Activated naive CD4-positive, alpha-beta T cell treated with anti-CD3 and anti-CD28 coated beads, Interleukin-2, amount 50 U/mL, for 24 hours (primary cell): ENCODE results near the gene UQCRH.
"Not testable (repeated sequence)": the region's sequence is repeated elsewhere in the genome, so short reads cannot be mapped to it uniquely, and the experiment has no call there.

Source experiments
- H3K27ac Mint-ChIP-seq: one replicate; pipeline ENCODE4 v1.8.0; 2021; ENCODE audit warnings: mild to moderate bottlenecking, mixed read lengths
- H3K27me3 Mint-ChIP-seq: one replicate; pipeline ENCODE4 v1.8.0; 2021; ENCODE audit warnings: mixed read lengths
- H3K36me3 Mint-ChIP-seq: one replicate; pipeline ENCODE4 v1.8.0; 2021; ENCODE audit warnings: mixed read lengths
- H3K4me1 Mint-ChIP-seq: one replicate; pipeline ENCODE4 v1.8.0; 2021; ENCODE audit warnings: mixed read lengths
- H3K4me3 Mint-ChIP-seq: one replicate; pipeline ENCODE4 v1.8.0; 2021; ENCODE audit warnings: mild to moderate bottlenecking, mixed read lengths
- H3K9me3 Mint-ChIP-seq: one replicate; pipeline ENCODE4 v1.8.0; 2021; ENCODE audit warnings: mixed read lengths

The UQCRH gene

DNA sequence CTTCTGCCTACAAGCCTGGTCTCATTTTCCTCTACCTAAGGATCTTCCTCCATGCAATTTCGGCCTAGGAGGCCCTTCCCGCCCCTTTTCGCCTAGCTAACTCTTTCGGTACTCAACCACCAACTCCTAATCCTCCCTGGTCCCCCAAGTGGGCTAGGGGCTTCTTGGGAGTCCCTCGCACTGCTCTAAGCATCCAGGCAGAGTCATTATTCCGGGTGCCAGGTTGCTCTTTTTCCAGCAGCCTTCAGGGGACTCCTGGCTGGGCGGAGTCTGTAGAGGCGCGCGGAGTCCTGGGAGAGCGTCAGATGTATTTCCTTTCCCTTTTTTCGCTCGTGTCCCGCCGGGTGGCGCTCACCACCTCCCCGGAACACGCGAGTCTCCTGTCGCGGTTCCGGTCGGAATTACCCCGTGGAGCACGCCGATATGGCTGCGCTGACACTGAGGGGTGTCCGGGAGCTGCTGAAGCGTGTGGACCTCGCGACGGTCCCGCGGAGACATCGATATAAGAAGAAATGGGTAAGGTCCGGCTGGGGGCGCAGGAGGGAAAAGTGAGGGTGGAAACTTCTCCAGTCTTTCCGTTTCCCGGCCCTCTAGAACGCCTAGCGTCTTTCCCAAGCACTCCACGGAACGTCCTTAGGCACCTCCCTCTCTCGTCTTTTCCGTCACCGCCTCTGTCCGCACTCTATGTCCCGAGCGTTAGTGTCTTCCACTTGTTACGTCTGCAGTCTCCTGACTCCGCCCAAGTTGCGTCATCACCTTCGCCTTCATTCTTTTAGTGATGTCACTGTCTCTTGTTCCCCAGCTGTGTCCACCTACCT lies 37.1 kb downstream of the UQCRH start, which contains the start of gene NSUN4:
NSUN4 (plus strand) TSS at position 404 of the 818 bp plus-strand sequence; CDS start at position 424, 20 bp downstream.
- H3K4me1 Mint-ChIP-seq = peaks cover 49% of the 10 kb centered on the region

DNA sequence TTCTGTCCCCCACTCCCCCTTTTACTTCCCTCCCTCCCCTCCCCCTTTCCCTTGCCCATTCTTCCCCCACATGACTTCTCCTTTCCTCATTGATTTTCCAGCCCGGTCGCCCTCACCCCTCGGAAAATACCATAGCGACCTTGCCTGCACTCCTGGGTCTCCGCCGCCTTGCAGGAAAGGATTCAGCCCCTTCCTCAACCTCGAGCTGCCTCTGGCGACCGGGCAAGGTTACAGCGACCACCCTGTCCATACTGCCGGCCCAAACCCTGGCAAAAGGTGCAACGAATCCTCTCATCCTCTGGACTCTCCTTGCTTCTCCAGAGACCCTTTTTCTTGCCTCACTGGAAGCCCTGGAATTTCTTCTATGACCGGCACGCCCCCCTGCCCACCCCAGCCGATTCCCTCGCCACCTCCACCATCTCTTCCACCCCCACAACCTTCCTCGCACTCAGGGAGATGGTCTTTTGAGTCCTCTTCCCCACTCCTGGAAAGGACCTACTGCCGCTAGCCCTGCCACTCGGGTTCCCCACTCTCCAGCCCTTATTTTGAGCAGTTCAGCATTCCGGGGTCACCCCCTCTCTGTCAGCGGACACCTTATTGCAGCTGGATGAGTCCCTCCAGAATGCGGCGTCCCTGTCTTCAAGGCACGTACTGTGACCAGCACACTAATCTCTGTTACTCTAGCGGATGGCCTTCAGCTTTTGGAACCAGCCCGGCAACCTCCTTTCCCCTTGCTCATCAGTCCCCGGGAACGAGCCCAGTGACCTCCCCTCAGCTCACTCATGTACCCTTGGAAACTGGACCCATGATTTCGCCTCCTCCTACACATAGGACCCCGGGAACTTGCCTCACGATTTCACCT lies 38.0 kb downstream of the UQCRH start:
- H3K27me3 Mint-ChIP-seq = no peaks in the 10 kb centered on the region
- no peaks in the 10 kb centered on the region for H3K9me3 Mint-ChIP-seq
- H3K4me3 Mint-ChIP-seq = peak overlapping the region; percentile 100
- H3K4me1 Mint-ChIP-seq = peaks cover 49% of the 10 kb centered on the region
- peaks cover 17% of the 10 kb centered on the region for H3K36me3 Mint-ChIP-seq
- H3K27ac Mint-ChIP-seq = peak overlapping the region; percentile 100

More for the DNA sequence above, 37.1 kb downstream of the UQCRH start, which contains the start of gene NSUN4:
- peak within 1 kb of the TSS; percentile 100 for H3K27ac Mint-ChIP-seq
- no peaks in the 10 kb centered on the region for H3K9me3 Mint-ChIP-seq
- peak within 1 kb of the TSS; percentile 100 for H3K4me3 Mint-ChIP-seq
- no peaks in the 10 kb centered on the region for H3K27me3 Mint-ChIP-seq
- H3K36me3 Mint-ChIP-seq = peaks cover 17% of the 10 kb centered on the region

DNA sequence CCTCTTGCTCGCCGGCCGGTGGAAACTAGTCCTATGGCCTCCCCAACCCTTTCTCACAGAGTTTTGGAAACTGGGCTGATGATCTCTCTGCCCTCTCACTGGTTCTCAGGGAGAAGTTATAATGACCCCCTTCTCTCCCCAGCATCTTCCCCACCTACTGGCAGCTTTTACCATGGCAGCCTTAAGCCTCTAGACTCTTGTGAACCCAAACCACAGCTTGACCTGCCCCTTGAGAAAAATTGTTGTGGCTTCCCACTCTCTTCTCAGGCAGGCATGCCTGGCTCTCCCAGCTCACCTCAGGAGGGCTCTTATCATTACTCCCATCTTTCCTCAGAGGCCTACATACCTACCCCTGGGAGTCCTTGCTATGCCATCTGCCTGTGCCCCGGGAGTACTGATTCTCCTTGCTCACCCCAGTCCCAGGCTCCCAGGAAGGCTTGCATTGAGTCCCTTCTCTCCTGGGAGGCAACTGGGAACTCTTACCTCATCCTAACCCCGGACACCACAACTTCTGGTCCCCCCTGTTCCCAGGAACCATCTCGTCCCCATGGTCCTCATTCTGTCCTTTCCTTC lies 38.7 kb downstream of the UQCRH start:
- Mint-ChIP-seq H3K27ac (peak overlapping the region; percentile 100), H3K4me3 (peak overlapping the region; percentile 100), H3K27me3 (no peaks in the 10 kb centered on the region), H3K9me3 (no peaks in the 10 kb centered on the region), H3K4me1 (peaks cover 53% of the 10 kb centered on the region), H3K36me3 (peaks cover 17% of the 10 kb centered on the region)

DNA sequence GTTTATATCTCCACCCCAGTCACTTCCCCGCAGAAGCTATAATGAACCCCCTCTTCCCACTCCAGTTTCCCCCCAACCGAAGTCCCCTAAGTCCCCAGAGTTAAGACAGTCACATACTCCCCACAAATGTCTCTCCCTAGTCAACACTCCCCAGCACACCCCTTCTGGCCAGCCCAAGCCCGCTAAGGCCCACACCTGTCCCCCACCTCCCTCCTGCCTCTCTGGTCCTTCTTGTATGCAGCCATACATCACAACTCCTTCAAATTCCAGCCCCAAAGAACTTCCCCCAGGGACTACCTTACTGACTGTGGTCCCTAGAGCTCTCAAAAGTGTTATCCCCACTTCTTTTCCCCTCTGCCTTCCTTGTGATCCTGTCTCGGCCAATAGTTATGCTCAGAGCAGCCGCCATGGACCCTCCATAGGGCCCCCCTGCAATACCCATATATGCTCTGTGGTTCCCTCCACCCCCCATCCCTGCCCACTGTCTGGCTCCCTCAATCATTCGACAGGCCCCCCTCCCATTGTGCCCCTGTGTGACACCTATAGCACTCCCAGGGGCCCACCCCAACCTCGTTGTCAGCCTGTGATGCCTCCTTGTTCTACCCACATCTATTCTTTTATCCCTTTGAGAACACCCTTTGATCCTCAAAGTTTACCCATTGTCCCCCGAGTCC lies 39.3 kb downstream of the UQCRH start:
- Mint-ChIP-seq H3K4me3 (peak overlapping the region; percentile 100), H3K27me3 (no peaks in the 10 kb centered on the region), H3K4me1 (peaks cover 58% of the 10 kb centered on the region), H3K9me3 (no peaks in the 10 kb centered on the region), H3K36me3 (peaks cover 17% of the 10 kb centered on the region), H3K27ac (peak overlapping the region; percentile 100)

DNA sequence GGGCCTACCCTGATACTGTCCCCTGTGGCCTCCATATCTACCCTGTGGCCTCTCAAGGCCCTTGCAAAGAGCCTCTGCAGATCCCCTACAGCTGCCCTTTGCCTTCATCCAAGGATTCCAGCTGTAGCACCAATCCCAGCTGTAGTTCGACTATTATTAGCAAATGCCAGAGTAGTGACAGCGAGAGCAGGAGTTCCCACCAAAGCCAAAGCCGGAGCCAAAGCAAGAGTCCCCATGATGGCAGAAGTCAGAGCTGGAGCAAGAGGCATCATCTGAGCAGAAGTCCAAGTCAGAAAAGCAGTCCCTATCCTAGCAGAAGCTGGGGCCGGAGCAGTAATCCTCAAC lies 39.8 kb downstream of the UQCRH start:
- no peaks in the 10 kb centered on the region for H3K9me3 Mint-ChIP-seq
- H3K27me3 Mint-ChIP-seq = no peaks in the 10 kb centered on the region
- peaks cover 19% of the 10 kb centered on the region for H3K36me3 Mint-ChIP-seq
- H3K4me3 Mint-ChIP-seq = no peak overlapping the region
- H3K27ac Mint-ChIP-seq = peak overlapping the region; percentile 47
- peaks cover 63% of the 10 kb centered on the region for H3K4me1 Mint-ChIP-seq

DNA sequence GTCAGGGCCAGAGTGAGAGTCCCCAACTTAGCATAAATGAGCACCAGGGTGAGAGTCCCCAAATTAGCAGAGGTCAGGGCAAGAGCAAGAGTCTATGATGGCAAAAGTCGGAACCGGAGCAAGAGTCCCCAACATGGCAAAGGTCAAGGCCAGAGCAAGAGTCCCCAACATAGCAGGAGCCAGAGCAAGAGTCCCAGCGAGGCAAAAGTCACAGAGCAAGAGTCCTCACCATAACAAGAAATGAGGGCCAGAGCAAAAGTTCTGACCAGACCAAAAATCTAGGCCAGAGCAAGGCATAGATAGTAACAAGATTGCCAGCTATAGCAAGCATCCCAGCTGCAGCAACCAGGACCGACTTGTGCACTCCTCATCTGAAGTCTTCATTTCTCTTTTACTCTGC lies 40.2 kb downstream of the UQCRH start:
- peaks cover 63% of the 10 kb centered on the region for H3K4me1 Mint-ChIP-seq
- H3K9me3 Mint-ChIP-seq = no peaks in the 10 kb centered on the region
- H3K36me3 Mint-ChIP-seq = peaks cover 19% of the 10 kb centered on the region
- H3K4me3 Mint-ChIP-seq = no peak overlapping the region
- peak overlapping the region; percentile 52 for H3K27ac Mint-ChIP-seq
- H3K27me3 Mint-ChIP-seq = no peaks in the 10 kb centered on the region

DNA sequence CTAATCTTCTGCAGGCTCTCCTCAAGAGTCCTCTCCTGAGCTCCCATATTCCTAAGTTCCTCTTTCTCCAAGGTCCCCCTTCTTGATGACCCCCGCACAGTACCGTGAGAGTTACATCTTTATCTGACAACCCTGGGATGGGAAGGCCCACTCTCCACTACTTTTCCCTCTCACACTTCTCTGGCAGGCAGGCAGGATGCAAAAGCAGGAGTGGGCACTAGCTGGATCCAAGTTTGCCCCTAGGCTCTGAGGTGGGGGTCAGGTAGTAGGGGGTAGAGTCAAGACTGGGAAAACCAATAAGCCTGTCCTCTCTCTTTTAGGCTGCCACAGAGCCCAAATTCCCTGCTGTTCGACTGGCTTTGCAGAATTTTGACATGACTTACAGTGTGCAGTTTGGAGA lies 41.0 kb downstream of the UQCRH start:
- H3K27me3 Mint-ChIP-seq = no peaks in the 10 kb centered on the region
- peaks cover 20% of the 10 kb centered on the region for H3K36me3 Mint-ChIP-seq
- H3K4me1 Mint-ChIP-seq = peaks cover 58% of the 10 kb centered on the region
- H3K9me3 Mint-ChIP-seq = no peaks in the 10 kb centered on the region
- no peak overlapping the region for H3K4me3 Mint-ChIP-seq
- no peak overlapping the region for H3K27ac Mint-ChIP-seq

DNA sequence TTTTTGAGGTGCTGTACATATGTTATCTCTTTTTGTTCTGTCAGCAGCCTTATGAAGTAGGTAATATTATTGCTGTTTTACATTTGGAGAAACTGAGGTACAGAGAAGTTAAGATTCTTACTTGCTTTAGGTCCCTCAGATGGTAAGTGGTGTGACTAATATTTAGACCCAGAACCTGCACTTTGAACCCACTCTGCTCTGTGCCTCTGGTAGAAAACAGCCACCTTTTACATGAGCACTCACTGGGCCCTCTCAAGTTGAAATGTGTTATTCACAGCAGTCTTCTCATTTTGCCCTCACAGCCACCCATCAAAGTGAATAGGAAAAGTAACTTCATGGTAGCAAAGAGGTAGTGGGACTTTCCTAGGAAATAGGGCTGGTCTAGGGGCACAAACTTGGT lies 41.8 kb downstream of the UQCRH start:
- no peak overlapping the region for H3K4me3 Mint-ChIP-seq
- peaks cover 54% of the 10 kb centered on the region for H3K4me1 Mint-ChIP-seq
- H3K27me3 Mint-ChIP-seq = no peaks in the 10 kb centered on the region
- no peaks in the 10 kb centered on the region for H3K9me3 Mint-ChIP-seq
- peak overlapping the region; percentile 31 for H3K27ac Mint-ChIP-seq
- peaks cover 24% of the 10 kb centered on the region for H3K36me3 Mint-ChIP-seq

DNA sequence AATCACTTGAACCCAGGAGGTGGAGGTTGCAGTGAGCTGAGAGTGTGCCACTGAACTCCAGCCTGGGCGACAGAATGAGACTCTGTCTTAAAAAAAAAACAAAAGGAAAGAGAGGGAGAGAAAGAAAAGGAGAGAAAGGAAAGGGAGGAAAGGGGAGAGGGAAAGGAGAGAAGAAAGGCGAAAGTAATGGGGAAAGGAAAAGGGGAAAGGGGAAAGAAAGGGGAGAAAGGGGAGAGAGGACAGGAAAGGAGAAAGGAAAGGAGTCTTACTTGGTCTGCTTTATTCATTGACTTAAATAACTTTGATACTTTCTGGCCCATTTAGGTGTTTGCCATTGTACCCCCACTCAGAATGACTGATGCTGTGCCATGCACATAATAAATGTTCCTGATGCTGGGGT lies 48.9 kb downstream of the UQCRH start:
- Mint-ChIP-seq H3K36me3 (peaks cover 9% of the 10 kb centered on the region), H3K9me3 (no peaks in the 10 kb centered on the region), H3K4me1 (peaks cover 11% of the 10 kb centered on the region), H3K27me3 (no peaks in the 10 kb centered on the region), H3K27ac (no peak overlapping the region), H3K4me3 (no peak overlapping the region)

DNA sequence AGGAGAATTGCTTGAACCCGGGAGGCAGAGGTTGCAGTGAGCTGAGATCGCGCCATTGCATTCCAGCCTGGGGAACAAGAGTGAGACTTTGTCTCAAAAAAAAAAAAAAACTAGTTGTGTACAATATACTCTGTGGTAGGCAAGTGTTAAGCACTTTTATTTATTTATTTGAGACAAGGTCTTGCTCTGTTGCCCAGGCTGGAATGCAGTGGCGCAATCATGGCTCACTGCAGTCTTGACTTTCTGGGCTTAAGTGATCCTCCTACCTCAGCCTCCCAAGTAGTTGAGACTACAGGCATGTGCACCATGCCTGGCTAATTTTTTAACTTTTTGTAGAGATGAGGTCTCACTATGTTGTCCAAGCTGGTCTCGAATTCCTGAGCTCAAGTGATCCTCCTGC lies 52.4 kb downstream of the UQCRH start:
- not testable (repeated sequence) for H3K4me1 Mint-ChIP-seq, H3K36me3 Mint-ChIP-seq, H3K4me3 Mint-ChIP-seq, H3K27ac Mint-ChIP-seq, H3K9me3 Mint-ChIP-seq, H3K27me3 Mint-ChIP-seq

DNA sequence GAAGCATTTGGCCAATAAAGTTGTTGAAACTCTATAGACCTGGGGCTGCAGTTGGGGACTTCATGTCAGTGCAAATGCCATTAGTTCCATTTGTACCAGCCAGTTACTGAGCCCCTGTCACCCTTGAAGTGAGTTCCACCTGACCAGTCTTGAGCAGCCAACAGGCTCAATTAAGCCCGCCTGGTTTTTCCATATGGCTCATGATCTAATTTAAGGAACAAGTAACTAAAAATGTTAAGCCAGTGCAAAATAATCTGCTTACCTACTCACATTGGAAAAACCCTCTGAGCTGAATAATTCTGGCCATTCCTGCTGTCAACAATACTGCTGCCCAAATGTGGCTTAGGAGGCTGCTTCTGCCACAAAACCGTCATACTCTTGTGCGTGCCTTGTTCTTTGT lies 58.7 kb downstream of the UQCRH start:
- Mint-ChIP-seq H3K27ac (no peak overlapping the region), H3K27me3 (no peaks in the 10 kb centered on the region), H3K4me1 (no peaks in the 10 kb centered on the region), H3K9me3 (no peaks in the 10 kb centered on the region), H3K36me3 (peaks cover 12% of the 10 kb centered on the region), H3K4me3 (no peak overlapping the region)

DNA sequence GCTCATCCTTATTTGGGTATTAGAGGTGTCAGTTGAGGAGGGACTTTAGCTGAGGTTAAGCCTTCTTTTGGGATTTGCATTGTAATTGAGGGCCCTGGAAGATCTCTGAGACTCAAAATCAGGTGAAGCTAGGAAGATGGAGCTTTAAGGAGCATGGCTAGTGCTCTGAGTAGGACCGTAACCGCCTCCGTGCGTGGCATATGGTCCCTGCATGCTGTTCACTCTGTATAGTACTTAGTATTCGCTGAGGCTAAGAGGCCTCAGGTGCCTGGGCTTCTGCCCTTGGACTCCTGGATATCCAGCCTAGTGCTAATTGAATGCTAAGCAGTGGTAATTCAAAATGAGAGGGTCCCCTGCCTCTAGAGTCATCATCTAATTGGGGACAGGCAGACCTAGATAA lies 59.6 kb downstream of the UQCRH start:
- H3K4me1 Mint-ChIP-seq = no peaks in the 10 kb centered on the region
- H3K27me3 Mint-ChIP-seq = no peaks in the 10 kb centered on the region
- H3K9me3 Mint-ChIP-seq = no peaks in the 10 kb centered on the region
- H3K36me3 Mint-ChIP-seq = peaks cover 13% of the 10 kb centered on the region
- no peak overlapping the region for H3K27ac Mint-ChIP-seq
- H3K4me3 Mint-ChIP-seq = no peak overlapping the region

DNA sequence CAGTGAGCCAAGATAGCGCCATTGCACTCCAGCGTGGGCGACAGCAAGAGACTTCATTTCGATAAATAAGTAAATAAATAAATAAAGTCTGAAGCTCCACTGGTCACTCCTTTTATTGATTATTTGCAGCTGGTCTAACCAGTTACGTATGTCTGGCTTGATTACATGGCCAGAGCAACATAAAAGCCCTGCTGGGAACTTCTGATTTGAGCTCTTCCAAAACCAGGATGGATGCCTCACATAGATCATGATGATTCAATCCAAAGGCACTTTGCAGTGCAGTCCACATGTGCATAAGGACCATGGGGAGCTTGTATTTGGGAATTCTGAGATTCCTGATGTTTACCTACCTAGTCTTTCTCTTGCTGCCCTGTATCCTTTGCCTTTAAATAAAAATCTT lies 61.1 kb downstream of the UQCRH start:
- Mint-ChIP-seq H3K4me3 (no peak overlapping the region), H3K36me3 (peaks cover 12% of the 10 kb centered on the region), H3K9me3 (no peaks in the 10 kb centered on the region), H3K27ac (no peak overlapping the region), H3K4me1 (no peaks in the 10 kb centered on the region), H3K27me3 (no peaks in the 10 kb centered on the region)

DNA sequence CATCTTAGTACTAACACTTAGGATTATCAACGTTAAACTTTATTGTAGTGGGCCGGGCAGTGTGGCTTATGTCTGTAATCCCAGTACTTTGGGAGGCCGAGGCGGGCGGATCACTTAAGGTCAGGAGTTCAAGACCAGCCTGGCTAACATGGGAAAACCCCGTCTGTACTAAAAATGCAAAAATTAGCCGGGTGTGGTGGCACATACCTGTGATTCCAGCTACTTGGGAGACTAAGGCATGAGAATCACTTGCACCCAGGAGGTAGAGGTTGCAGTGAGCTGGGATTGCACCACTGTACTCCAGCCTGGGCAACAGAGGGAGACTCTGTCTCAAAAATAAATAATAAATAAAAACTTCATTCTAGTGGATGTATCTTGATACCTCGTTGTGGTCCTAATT lies 62.3 kb downstream of the UQCRH start:
- H3K36me3 Mint-ChIP-seq = peaks cover 12% of the 10 kb centered on the region
- not testable (repeated sequence) for H3K4me1 Mint-ChIP-seq, H3K4me3 Mint-ChIP-seq, H3K27me3 Mint-ChIP-seq, H3K27ac Mint-ChIP-seq, H3K9me3 Mint-ChIP-seq
